Measurements from ENCODE around the gene ZNF467. TPM values are rescaled to one million over a fixed set of nuclear protein-coding genes. Genes with fewer than 3 reads are reported as not detected.

The ZNF467 gene
- polyA plus RNA-seq, 3 donors: 23.5 to 35.6 (median 34.5) TPM

GRCh38 chr7:149724661-149725425, 48.5 kb downstream of the ZNF467 start:
- no peak for DNase-seq (ENCODE audit: extremely low read depth in 1 of 11, low read depth in 9 of 11, low spot score in 4 of 11)

GRCh38 chr7:149723795-149724495, 49.4 kb downstream of the ZNF467 start:
- DNase-seq (ENCODE audit: extremely low read depth in 1 of 11, low read depth in 9 of 11, low spot score in 4 of 11): no peak

- no peak for DNase-seq (ENCODE audit: extremely low read depth in 1 of 11, low read depth in 9 of 11, low spot score in 4 of 11)
Observed at GRCh38 chr7:149723082-149723767, 50.2 kb downstream of the ZNF467 start.

GRCh38 chr7:149722356-149722957, 50.9 kb downstream of the ZNF467 start:
- no peak for DNase-seq (ENCODE audit: extremely low read depth in 1 of 11, low read depth in 9 of 11, low spot score in 4 of 11)

GRCh38 chr7:149721084-149721601, 52.2 kb downstream of the ZNF467 start:
- no peak for DNase-seq (ENCODE audit: extremely low read depth in 1 of 11, low read depth in 9 of 11, low spot score in 4 of 11)

GRCh38 chr7:149720372-149721083, 52.9 kb downstream of the ZNF467 start:
- no peak for DNase-seq (ENCODE audit: extremely low read depth in 1 of 11, low read depth in 9 of 11, low spot score in 4 of 11)

- DNase-seq (ENCODE audit: extremely low read depth in 1 of 11, low read depth in 9 of 11, low spot score in 4 of 11): no peak
Observed at GRCh38 chr7:149719912-149720335, 53.5 kb downstream of the ZNF467 start.

- no peak for DNase-seq (ENCODE audit: extremely low read depth in 1 of 11, low read depth in 9 of 11, low spot score in 4 of 11)
Observed at GRCh38 chr7:149719050-149719899, 54.1 kb downstream of the ZNF467 start.

GRCh38 chr7:149718730-149719049, 54.7 kb downstream of the ZNF467 start:
- no peak for DNase-seq (ENCODE audit: extremely low read depth in 1 of 11, low read depth in 9 of 11, low spot score in 4 of 11)

GRCh38 chr7:149717481-149717880, 55.9 kb downstream of the ZNF467 start:
- no peak for DNase-seq (ENCODE audit: extremely low read depth in 1 of 11, low read depth in 9 of 11, low spot score in 4 of 11)

- no peak for DNase-seq (ENCODE audit: extremely low read depth in 1 of 11, low read depth in 9 of 11, low spot score in 4 of 11)
Observed at GRCh38 chr7:149716932-149717307, 56.5 kb downstream of the ZNF467 start.

GRCh38 chr7:149716007-149716931, 57.1 kb downstream of the ZNF467 start:
- DNase-seq (ENCODE audit: extremely low read depth in 1 of 11, low read depth in 9 of 11, low spot score in 4 of 11): no peak

- DNase-seq (ENCODE audit: extremely low read depth in 1 of 11, low read depth in 9 of 11, low spot score in 4 of 11): no peak
Observed at GRCh38 chr7:149715476-149715875, 57.9 kb downstream of the ZNF467 start.

- DNase-seq (ENCODE audit: extremely low read depth in 1 of 11, low read depth in 9 of 11, low spot score in 4 of 11): no peak
Observed at GRCh38 chr7:149714910-149715471, 58.4 kb downstream of the ZNF467 start.

Data from renal cortex interstitium (tissue), 11 donors.